Endometrial microvascular endothelial cells (primary cell): ENCODE measurements around the gene PELI1. TPM values are rescaled to one million over a fixed set of nuclear protein-coding genes. Genes with fewer than 3 reads are reported as not detected.

ENCODE experiments used
- in situ Hi-C: cut with HindIII; loops from 2 replicates; pipeline ENCODE4 v1.10.0; 2017; ENCODE audit warnings: low sequenced_read_pairs, low pct_unique_long_range_greater_than_20kb; ENCODE audit errors: inconsistent ontology term
- total RNA-seq: library from RNA; depleted of rRNA; stranded (reverse); fragments of >200 nt; gene quantifications from one replicate; pipeline ENCODE4 v1.2.3, GENCODE V29; 2015; ENCODE audit errors: inconsistent ontology term

The PELI1 gene, protein sequence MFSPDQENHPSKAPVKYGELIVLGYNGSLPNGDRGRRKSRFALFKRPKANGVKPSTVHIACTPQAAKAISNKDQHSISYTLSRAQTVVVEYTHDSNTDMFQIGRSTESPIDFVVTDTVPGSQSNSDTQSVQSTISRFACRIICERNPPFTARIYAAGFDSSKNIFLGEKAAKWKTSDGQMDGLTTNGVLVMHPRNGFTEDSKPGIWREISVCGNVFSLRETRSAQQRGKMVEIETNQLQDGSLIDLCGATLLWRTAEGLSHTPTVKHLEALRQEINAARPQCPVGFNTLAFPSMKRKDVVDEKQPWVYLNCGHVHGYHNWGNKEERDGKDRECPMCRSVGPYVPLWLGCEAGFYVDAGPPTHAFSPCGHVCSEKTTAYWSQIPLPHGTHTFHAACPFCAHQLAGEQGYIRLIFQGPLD
- total RNA-seq, result 9.5 TPM

DNA sequence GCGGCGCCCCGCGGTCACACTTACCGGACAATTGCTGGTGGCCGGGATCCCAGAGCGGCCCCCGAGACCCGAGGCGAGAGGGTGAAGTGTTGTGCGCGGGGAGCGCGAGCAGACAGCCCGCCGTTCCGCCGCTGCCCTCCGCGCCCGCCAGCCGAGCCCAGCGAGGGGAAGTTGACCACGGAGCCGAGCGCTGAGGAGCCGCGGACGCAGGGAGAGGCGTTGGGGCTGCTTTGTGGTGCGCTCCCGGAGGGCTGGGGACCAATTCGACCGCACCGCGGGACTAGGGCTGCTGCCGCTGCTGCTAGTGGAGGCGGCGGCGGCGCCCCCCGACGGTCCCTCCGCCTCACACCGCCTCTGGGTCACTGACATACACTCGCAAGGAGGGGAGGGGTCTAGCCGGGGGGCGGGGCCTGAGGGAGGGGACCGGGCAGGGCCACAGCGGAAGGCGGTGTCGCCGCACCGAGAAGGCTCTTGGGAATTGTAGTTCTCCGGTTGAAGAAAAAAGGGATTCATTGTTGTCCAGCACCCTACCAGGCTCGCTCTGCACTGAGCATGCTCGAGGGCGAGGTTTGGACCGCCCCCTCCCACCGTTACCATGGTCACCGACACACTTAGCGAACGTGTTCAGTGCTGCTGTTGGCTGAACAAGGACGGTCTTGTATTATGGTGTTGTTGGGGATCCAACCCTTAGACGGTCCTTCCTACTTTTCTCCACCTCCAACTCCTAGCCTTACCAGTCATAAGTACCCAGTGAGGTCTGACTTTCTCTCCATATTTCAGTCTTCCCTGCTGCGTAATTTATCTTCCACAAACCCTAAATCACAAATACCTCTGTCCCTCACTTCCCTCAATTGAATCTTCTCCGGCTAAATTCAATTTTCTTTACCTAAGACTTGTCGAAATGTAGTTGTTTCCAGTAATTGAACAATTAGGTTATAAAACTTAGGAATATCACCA is at the start of gene PELI1:
TSS of gene PELI1 (minus strand) at position 364 of the 957 bp plus-strand sequence. CDS start 36,110 bp downstream, outside the sequence.
- in situ Hi-C loops, result no loop called here

DNA sequence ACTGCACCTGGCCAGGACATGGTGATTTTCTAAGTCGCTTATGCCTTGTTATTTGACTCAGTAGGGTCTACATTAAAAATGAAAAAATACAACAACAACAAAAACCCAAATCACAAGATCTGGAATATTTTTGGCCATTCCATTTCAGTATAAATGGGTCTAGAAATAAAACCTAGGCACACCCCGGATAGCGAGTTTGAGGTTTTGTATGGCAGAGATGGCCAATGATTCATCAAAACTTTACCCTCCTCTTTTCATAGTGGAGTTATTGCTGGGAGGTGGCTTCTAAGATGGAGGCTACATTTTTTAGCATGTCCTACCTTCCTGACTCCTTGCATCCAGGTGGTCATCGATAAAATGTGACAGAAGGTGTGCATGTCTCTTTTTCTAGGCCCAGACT is 49.3 kb upstream of the PELI1 start:
- in situ Hi-C loops, result no loop called here

DNA sequence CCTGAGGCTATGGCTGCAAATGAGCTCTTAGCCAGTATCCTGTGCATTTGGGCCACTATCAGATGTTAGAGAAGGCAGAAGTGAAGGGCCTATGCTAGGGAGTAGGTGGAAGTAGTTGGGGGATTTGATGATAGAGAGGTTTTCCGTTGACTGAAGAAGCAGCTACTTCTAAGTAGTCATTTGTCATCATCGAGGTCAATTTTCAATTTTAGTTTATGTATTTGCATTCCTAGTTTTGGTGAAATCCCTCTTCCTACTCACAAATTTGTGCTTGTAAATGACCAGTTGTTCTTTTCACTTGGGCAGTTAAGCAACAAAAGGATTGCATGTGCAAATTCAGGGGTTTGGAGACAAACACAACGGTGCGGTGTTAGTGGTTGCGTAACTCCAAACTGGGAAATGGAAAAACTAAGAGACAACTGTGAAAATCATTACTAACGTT is 48.5 kb upstream of the PELI1 start:
- in situ Hi-C loops, result no loop called here

GRCh38 chr2:64192125-64192479 is 47.9 kb upstream of the PELI1 start:
- in situ Hi-C loops, result no loop called here

GRCh38 chr2:64189586-64189985 is 45.4 kb upstream of the PELI1 start:
- in situ Hi-C loops, result no loop called here

- in situ Hi-C loops, result no loop called here
Measured at GRCh38 chr2:64189167-64189566, 44.9 kb upstream of the PELI1 start.

- in situ Hi-C loops, result no loop called here
Measured at GRCh38 chr2:64186699-64187605, 42.7 kb upstream of the PELI1 start.

- in situ Hi-C loops, result no loop called here
Measured at GRCh38 chr2:64179582-64180321, 35.5 kb upstream of the PELI1 start.

DNA sequence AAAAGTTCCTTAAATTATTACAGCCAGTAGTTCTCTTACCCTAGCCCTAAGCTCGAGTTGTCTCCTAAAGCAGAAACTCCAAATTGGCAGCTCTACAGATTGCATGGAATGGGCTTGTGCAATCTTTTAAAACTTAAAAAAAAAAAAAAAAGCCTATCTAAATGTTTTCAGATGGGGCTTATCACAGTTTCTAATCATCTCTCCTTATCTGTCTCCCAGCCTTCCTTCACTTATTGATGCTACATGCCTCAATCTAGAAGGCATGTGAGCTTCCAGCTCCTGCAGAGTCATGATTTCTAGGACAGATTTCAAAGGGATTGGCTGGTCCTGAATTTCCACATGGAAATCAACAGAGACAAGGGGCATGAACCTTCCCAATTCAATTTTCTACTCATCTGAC is 33.1 kb upstream of the PELI1 start:
- in situ Hi-C loops, result no loop called here

DNA sequence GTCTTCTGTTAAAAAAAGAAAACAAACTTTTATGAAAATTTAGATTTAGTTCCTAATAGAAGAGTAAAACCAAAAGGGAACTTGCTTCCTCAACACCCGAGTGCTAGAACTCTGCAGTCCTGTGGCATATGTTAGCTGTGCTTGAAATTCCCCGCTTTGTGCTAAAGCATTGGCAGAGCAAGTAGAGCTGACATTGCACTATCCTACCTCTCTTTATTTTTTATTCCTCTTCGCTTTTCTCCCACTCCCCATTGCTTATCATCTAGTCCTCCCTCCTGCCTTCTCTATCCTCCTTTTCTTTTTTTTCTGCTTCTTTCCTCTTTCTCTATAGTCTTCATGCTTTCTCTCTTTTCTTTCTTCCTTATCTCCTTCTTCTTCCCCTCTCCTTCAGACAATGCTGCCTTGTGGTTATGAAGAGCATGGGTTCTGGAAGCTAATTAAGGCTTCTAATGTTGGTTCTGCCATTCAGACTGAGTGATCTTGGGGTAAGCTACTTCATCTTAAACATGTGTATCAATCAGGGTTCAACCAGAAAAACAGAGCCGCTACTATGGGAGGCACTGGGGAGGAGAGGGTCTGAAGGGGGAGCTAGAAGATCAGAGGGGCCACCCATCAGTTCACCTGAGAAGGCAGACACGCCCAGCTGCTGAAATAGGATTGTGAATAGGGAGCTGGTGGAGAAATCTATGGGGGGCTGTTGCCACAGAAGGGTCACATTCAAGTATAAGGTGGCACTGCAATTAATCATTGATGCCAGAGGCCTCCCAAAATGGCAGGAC is 31.4 kb upstream of the PELI1 start:
- in situ Hi-C loops, result no loop called here

DNA sequence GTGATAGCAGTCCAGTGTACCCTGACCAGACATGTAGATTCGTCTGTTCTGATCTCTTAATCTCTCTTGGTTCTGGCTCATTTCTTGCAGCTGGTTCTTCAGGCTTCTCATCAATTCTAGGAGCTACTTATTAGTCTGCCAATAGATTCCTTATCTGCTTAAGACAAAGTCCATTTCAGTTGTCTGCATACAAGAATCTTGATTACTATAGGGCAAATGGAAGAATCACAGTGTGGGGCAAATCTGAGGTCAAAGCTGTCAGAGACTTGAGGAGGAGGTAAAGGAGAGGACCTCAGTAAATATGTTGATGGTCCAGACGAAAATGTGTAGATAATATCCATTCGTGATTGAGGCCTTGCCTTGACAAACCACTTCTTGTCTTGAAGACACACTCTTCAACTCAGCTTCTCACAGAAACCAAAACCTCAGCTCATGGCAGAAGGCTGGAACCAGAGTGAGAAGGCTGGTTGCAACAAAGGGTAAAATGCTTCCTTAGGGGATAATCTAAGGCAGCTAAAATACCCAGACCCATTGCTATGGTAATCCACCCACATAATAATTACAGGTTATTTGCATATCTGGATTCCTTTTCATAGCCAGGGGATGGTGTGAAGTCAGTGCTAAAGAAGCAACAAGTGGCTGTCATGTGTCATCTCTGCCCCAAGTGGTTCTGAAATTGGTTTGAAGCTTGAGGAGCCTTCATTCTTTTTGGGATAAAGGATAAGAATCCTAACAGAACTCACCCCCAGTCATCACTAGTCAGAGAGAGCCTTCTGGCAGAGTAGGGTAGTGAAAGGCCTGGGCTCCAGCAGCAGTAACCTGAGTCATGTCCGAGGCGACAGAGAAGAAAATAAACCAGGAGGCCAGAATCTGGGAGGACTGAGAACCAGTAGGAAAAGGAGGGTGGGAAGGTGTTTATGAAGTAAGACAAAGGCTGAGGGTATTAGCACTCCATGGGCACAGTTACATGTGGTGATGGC is 29.2 kb upstream of the PELI1 start:
- in situ Hi-C loops, result no loop called here

GRCh38 chr2:64168756-64169155 is 24.5 kb upstream of the PELI1 start:
- in situ Hi-C loops, result no loop called here

DNA sequence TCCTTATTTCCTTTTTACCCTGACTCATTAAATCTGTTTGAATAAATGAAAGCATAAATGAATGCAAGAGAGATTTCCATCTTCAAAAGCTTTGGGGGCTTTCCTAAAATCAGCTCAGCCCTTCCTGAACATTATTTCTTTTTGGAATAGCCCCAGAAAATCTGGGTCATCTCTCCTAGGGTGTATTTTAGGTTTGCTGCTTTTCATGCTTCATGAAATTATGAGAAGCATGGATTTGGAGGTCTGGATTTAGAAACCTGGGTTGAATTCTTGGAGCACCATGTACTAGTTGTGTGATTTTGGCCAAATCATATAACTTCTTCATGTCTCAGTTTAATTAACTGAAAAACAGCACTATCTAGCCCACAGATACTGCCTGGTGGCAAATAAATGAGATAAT is 24.0 kb upstream of the PELI1 start:
- in situ Hi-C loops, result no loop called here

DNA sequence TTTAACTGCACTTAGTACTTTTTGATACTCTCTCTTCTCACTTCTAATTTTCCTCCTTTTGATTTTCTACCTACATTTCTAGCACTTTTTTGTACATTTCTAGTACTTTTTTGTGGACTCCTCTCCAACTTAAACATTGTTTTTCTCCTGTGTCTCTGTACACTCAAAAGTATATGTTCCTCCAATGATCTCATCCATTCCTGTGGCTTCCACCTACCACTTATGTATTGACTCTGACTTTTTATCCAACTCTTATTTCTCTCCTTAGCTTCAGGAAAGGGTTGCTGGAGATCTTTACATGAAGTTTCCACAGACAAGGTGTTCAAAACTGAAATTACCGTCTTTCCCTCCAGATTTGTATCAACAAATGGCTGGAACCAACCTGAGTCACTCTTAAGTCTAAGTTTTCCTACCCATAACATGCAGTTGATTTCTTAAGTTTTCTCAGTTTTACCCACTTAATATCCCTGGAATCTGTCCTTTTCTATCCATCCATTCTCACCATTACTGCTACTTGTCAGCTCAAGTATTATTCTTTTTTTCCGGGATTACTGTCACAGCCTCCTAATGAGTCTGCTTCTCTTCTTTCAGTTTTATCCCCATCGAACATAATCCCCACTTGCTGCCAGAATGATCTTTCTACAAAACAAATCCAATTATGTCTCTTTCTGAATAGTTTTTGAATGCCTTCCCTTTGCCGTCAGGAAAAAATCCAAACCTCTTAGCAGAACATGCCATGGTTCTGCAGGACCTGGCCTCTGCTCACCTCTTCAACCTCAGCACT is 22.6 kb upstream of the PELI1 start:
- in situ Hi-C loops, result no loop called here

- in situ Hi-C loops, result no loop called here
Measured at GRCh38 chr2:64166212-64166611, 22.0 kb upstream of the PELI1 start.

- in situ Hi-C loops, result no loop called here
Measured at GRCh38 chr2:64165706-64166105, 21.5 kb upstream of the PELI1 start.
